CD4-positive, alpha-beta T cell treated with Interleukin-2 at 100 ng/mL for 4 hours (primary cell): ENCODE data around the gene PPP1R10.
A peak's percentile ranks its signal among the peaks of the same experiment; 100 is the strongest.
"Not testable (repeated sequence)": the region's sequence is repeated elsewhere in the genome, so short reads cannot be mapped to it uniquely, and the experiment has no call there.

Experiments used
- DNase-seq: peaks from one replicate; pipeline ENCODE4 v3.0.0-alpha.2; 2020; ENCODE audit warnings: low spot score

PPP1R10 gene

DNA sequence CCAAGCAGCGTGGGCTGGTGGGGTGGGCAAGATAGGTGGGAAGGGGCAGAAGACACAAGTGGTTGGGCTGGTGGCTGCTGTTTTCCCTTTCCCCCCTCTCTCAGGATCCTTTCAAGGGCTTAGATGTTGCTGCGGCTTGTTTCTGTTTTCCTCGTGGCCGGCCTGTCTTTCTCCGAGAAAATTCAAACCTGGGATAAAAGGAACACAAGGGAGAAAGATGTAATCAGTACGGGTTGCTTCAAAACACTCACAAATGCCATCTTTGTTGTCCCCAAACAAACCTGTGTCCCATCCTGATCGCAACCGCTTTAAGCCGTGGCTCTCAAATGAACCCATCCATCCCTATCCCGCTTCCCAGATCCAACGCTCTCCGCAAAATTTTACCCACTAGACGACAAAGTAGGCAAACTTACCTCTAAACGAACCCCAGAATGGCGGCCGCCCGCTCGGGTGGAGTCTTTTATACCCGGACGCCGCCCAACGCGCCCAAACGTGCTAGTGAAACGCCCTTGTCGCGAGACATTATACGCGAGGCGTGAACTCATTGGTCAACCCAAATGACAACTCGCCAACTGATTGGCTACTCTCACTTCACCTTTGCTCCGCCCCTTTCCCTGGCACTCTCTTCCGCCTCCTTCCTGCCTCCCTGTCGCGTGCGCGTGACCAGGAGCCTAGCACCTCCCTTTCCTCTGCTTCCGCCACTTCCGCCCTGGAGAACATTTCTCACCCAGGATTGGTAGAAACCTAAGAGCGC, at the start of gene PPP1R10:
PPP1R10 (minus strand) TSS at position 433 of the 754 bp plus-strand sequence. CDS start 7,299 bp downstream, outside the sequence.
- peak; percentile 100 for DNase-seq

DNA sequence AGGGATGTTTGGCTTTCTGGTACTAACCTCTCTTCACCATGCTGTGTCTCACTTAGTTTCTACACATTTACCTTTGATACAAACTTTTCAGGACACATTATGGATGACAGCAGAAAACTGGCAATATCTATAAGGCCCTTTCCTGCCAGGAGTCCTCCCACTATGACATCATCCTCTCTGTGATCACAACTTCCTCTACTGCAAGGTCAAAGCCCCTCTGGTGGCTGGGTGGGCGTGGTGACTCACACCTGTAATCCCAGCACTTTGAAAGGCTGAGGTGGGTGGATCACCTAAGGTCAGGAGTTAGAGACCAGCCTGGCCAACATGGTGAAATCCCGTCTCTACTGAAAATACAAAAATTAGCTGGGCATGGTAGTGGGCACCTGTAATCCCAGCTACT, 49.3 kb upstream of the PPP1R10 start:
- not testable (repeated sequence) for DNase-seq

DNA sequence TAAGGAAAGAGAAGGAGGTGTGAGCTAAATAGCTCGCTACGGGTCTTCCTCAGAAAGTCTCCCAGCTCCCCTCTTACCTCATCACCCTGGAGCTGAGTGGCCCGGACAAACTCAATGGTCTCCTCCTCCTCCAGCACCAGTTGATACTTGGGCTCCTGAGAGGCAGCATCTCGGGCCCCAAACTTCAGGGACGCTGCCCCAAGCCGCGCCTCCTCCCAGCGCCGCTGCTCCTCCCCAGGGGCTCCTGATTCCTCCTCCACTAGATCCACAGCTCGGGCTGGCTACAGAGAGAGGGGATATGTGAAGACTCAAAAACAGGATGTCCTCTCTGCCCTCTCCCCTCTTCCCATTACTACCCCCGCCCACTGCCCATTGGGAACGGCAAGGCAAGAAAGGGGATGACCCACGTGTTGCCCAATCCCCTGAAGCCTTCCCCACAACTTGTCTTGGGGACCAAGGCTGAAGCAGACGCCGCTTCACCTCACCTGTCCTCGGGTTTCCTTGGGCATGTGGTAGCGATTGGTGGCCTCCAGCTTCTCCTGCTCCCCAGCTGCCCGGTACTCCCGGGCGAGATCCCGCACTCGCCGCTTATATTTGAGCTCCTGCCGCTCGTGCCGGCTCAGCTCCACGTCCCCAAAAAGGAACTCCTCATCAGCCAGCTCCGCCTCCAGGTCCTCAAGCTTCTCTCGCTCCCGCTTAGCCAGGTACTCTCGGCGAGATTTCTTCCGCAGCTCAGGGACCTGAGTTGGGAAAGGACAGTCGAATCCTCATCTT, 48.1 kb upstream of the PPP1R10 start:
- DNase-seq = no peak

- DNase-seq = not testable (repeated sequence)
These were observed 40.9 kb upstream of the PPP1R10 start for GRCh38 chr6:30657922-30658321.

- DNase-seq = no peak
These were observed 40.4 kb upstream of the PPP1R10 start for GRCh38 chr6:30657454-30657853.

- DNase-seq = no peak
These were observed 39.5 kb upstream of the PPP1R10 start for GRCh38 chr6:30656513-30656912.

DNA sequence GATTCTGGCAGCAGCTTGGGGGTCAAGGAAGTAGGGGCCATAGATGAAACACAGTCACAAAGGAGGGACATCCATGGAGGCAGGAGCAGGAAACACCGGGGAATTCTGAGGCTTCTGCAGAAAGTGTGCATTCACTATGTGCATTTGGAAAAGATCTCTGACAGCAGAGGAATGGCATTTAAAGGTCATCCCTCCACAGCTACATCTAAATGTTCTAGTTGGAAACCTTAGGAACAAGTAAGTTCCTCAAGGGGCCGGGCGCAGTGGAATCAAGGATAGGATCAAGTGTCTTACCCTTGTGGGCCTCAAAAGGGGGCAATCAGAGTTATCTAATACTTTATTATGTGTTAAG, 38.7 kb upstream of the PPP1R10 start:
- DNase-seq = no peak

GRCh38 chr6:30654798-30655742, 38.0 kb upstream of the PPP1R10 start:
- no peak for DNase-seq

DNA sequence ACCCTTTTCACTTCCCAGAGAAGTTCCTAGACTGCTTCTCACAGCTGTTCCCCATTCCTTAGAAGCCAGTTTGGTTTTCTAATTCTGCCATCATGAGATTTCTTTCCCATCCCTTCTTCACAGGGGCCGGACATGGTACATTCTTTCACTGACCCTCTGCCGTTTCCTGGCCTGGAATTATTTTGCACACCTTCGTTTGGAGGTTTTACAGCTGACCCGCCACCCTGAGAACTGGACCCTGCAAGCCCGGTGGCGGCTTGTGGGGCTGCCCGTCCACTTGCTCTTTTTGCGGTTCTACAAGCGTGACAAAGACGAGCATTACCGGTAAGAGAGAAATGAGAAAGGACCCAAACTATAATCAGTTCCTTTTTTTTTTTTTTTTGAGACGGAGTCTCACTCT, 34.1 kb upstream of the PPP1R10 start:
- no peak for DNase-seq

DNA sequence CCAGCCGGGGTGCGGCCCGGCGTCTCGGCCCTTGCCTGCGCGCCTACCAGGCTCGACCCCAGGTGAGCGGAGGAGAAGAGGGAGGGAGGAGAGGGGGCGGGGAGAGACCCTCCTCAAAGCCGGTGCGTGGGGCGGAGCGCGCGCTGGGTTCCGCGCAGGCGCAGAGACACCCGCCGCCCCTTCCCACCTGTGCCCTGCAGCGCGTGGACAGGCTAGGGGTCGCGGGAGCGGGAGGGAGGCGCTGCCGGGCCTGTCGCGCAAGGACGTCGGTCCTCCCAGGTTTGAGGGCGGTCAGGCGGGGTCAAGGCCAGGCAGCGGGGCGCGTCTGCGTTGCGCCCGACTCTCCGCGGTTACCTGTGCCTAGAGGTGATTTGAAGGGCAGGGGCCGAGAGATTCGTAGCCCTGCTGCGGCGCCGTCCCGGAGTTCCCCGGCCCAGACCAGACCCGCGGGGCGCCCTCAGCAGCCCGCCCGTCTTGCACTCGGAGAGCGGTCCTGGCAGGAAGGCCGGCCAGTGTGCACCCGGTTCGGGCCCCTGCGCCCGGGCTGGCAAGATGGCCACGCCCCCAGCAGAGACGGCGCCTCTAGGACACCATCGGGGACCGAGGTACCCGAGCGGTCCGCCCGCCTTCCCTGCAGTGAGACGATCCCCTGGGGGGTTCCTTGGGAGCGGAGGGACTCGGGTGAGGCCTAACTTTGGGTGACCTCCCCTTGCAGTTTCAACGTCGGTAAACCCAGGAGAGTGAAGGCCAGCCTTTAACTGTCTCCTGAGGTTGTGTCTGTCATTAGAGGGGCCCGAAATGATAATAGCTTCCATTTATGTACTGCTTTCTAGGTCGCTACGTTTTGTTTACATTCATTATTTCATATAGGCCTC, 30.4 kb upstream of the PPP1R10 start:
- DNase-seq = peak; percentile 68

- peak; percentile 96 for DNase-seq
These were observed 29.6 kb upstream of the PPP1R10 start, which contains the start of gene C6orf136 for GRCh38 chr6:30646450-30647241. Gene C6orf136, plus strand, starts transcription at chr6:30647133. Its CDS starts 99 bp downstream, at chr6:30647232.

GRCh38 chr6:30645989-30646388, 28.9 kb upstream of the PPP1R10 start:
- no peak for DNase-seq

DNA sequence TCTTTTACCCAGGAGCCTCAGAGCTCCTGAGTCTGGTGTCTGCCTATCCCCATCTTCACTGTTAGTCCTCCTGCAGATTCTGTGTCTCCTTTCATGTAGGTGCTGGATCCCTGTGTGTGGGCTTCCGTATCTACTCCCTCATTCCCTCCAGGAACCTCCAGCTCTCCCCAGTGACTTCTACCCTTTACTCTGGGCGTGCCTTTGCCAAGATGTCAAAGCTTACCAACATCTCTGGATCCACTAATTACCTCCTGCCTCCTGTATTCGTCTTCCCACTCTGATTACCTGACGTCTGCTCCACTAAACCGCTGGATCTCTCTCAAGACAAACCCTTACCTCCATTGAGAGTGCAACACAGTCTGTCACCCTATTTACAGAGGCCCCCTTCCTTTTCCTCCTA, 27.7 kb upstream of the PPP1R10 start:
- no peak for DNase-seq

GRCh38 chr6:30643656-30644055, 26.6 kb upstream of the PPP1R10 start:
- DNase-seq = no peak

DNA sequence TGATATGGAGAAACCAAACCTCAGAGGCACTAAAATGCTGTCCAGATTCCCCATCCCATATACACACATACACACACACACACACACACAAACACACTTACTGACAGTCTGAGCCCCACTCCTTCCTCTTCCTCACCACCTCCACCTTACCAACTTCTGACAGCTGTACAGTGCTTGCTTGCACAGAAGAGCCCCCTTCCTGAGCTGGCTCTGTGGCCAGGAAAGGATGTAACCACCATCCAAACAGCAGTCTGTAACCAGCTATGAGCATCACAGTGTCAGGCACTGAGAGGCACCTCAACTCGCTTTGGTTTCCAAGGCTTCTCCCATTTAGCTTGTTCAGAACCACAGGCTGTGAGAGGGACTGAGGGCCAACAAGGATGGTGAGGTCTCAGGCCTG, 24.0 kb upstream of the PPP1R10 start:
- DNase-seq = no peak

DNA sequence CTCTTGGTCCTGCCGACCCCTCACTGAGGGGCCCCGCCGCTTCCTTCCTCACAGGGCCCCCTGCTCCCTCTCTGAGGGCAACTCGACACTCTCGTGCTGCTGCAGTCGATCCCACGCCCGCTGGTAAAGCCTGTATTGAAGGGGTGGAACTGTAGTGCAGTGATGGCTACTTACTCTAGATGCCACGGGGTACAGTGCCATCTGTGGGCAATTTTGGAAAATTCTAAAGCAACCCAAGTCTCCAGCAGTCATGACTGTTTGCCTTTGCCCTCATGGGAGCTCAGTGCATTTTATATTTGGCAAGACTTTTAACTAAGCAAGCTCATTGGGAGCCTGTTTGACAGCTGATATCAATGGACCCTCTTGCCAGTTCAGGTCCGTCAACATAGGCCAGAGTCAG, 23.4 kb upstream of the PPP1R10 start:
- peak; percentile 8 for DNase-seq

- no peak for DNase-seq
These were observed 18.8 kb upstream of the PPP1R10 start for GRCh38 chr6:30635834-30636233.

GRCh38 chr6:30626484-30627366, 9.7 kb upstream of the PPP1R10 start, which contains the start of gene ATAT1:
Gene ATAT1, plus strand, starts transcription at chr6:30626874.
- peak; percentile 88 for DNase-seq

DNA sequence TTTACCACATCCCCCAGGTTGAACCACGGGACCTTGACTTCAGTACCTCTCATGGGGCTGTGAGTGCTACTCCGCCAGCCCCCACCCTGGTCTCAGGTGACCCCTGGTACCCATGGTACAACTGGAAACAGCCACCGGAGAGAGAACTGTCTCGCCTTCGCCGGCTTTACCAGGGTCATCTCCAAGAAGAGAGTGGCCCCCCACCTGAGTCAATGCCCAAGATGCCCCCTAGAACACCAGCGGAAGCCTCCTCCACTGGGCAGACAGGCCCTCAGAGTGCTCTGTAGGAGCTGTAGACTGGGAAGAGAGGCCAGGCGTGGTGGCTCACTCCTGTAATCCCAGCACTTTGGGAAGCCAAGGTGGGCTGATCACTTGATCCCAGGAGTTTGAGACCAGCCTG, 8.5 kb upstream of the PPP1R10 start:
- no peak for DNase-seq
